Transverse colon (tissue), 4 donors: ENCODE data around the gene LSM14B.

Experiments used
- CTCF ChIP-seq, 5 experiments: fragments of 200-600 bp in 3 of 5; fragments of 450-650 bp in 2 of 5; sonication (generic) in 3 of 5; IDR thresholded peaks; 1 replicate in 2 of 5; 2 replicates in 3 of 5; pipeline ENCODE4 v1.5.1; 2016 to 2017; ENCODE audit warnings: antibody characterized with exemption in 5 of 5, inconsistent platforms in 3 of 5, mild to moderate bottlenecking in 2 of 5, moderate library complexity in 1 of 5
- EP300 ChIP-seq: sonication (generic); formaldehyde crosslinking; IDR thresholded peaks from one replicate; pipeline ENCODE4 v1.6.1; 2017; ENCODE audit warnings: antibody characterized with exemption, low read depth
- POLR2AphosphoS5 ChIP-seq, 3 donors: sonication (generic); formaldehyde crosslinking; IDR thresholded peaks; one replicate each; pipeline ENCODE4 v1.6.1; 2016; ENCODE audit warnings: antibody characterized with exemption in 3 of 3

GRCh38 chr20:62085206-62085605, 37.1 kb upstream of the LSM14B start:
- TF ChIP-seq EP300: no peak
- no peak for TF ChIP-seq POLR2AphosphoS5 (IDR thresholded peaks at IDR 0.05)
- TF ChIP-seq CTCF (IDR thresholded peaks at IDR 0.05): no peak
